BLaER1 (cell line): ENCODE results near the gene KRTAP23-1.

Experiments used
- H3K27ac ChIP-seq: shearing (Covaris generic); formaldehyde crosslinking; 2 replicates; pipeline ENCODE4 v1.8.1; 2022
- H3K27me3 ChIP-seq: shearing (Covaris generic); formaldehyde crosslinking; 2 replicates; pipeline ENCODE4 v1.8.1; 2022
- H3K36me3 ChIP-seq: shearing (Covaris generic); formaldehyde crosslinking; 2 replicates; pipeline ENCODE4 v1.8.1; 2022
- H3K4me1 ChIP-seq: shearing (Covaris generic); formaldehyde crosslinking; 2 replicates; pipeline ENCODE4 v1.8.1; 2022
- H3K4me2 ChIP-seq: shearing (Covaris generic); formaldehyde crosslinking; 2 replicates; pipeline ENCODE4 v1.8.1; 2022
- H3K4me3 ChIP-seq: shearing (Covaris generic); formaldehyde crosslinking; 2 replicates; pipeline ENCODE4 v1.8.1; 2022
- H3K9ac ChIP-seq: shearing (Covaris generic); formaldehyde crosslinking; 2 replicates; pipeline ENCODE4 v1.8.1; 2022
- H3K9me3 ChIP-seq: shearing (Covaris generic); formaldehyde crosslinking; 2 replicates; pipeline ENCODE4 v1.8.1; 2022
- H4K20me1 ChIP-seq: shearing (Covaris generic); formaldehyde crosslinking; 2 replicates; pipeline ENCODE4 v1.8.1; 2022
- Cebpa-rat ChIP-seq: shearing (Covaris generic); IDR thresholded peaks from 2 replicates; pipeline ENCODE4 v1.8.1; 2022

The KRTAP23-1 gene

GRCh38 chr21:30348506-30348905, at the start of gene KRTAP23-1:
TSS of gene KRTAP23-1 (minus strand) at chr21:30348606. CDS start at chr21:30348606, 0 bp downstream.
- Histone ChIP-seq H3K4me1 (no peaks in the 10 kb centered on the region), H4K20me1 (no peaks in the 10 kb centered on the region), H3K27me3 (no peaks in the 10 kb centered on the region), H3K4me2 (no peak within 1 kb of the TSS), H3K4me3 (no peak within 1 kb of the TSS), H3K9me3 (peaks cover 23% of the 10 kb centered on the region), H3K9ac (no peak within 1 kb of the TSS), H3K27ac (no peak within 1 kb of the TSS), H3K36me3 (no peaks in the 10 kb centered on the region)
- TF ChIP-seq Cebpa-rat = no peak

GRCh38 chr21:30395731-30396130, 47.3 kb upstream of the KRTAP23-1 start, which contains the start of gene KRTAP13-1:
TSS of gene KRTAP13-1 (plus strand) at chr21:30396031. CDS start at chr21:30396087, 56 bp downstream.
- Histone ChIP-seq H3K4me3 (no peak within 1 kb of the TSS), H3K9ac (no peak within 1 kb of the TSS), H3K9me3 (peaks cover under 1% of the 10 kb centered on the region; the same call in 1 of the 2 replicates), H3K27ac (no peak within 1 kb of the TSS), H3K4me2 (no peak within 1 kb of the TSS), H4K20me1 (no peaks in the 10 kb centered on the region), H3K4me1 (peaks cover 15% of the 10 kb centered on the region; the same call in 1 of the 2 replicates), H3K27me3 (no peaks in the 10 kb centered on the region), H3K36me3 (no peaks in the 10 kb centered on the region)
- TF ChIP-seq Cebpa-rat = no peak

GRCh38 chr21:30391492-30392025, 43.2 kb upstream of the KRTAP23-1 start:
- H3K9ac ChIP-seq = no peak overlapping the region
- no peak for TF ChIP-seq Cebpa-rat
- no peaks in the 10 kb centered on the region for H3K36me3 ChIP-seq
- H3K4me3 ChIP-seq = no peak overlapping the region
- no peaks in the 10 kb centered on the region for H4K20me1 ChIP-seq
- H3K4me2 ChIP-seq = peak overlapping the region; percentile 42
- no peaks in the 10 kb centered on the region for H3K27me3 ChIP-seq
- no peak overlapping the region for H3K27ac ChIP-seq
- peaks cover 16% of the 10 kb centered on the region; the same call in 1 of the 2 replicates for H3K4me1 ChIP-seq
- peaks cover 13% of the 10 kb centered on the region; the same call in 1 of the 2 replicates for H3K9me3 ChIP-seq

- no peaks in the 10 kb centered on the region for H4K20me1 ChIP-seq
- H3K9ac ChIP-seq = no peak overlapping the region
- H3K4me2 ChIP-seq = no peak overlapping the region
- no peak overlapping the region for H3K4me3 ChIP-seq
- no peak overlapping the region for H3K27ac ChIP-seq
- H3K36me3 ChIP-seq = no peaks in the 10 kb centered on the region
- no peaks in the 10 kb centered on the region for H3K4me1 ChIP-seq
- no peaks in the 10 kb centered on the region for H3K27me3 ChIP-seq
- no peaks in the 10 kb centered on the region for H3K9me3 ChIP-seq
- no peak for TF ChIP-seq Cebpa-rat
Measured at GRCh38 chr21:30382201-30382600, 33.8 kb upstream of the KRTAP23-1 start.

- no peak for TF ChIP-seq Cebpa-rat
- H3K36me3 ChIP-seq = no peaks in the 10 kb centered on the region
- no peak within 1 kb of the TSS for H3K4me2 ChIP-seq
- no peak within 1 kb of the TSS for H3K27ac ChIP-seq
- no peaks in the 10 kb centered on the region for H4K20me1 ChIP-seq
- no peaks in the 10 kb centered on the region for H3K9me3 ChIP-seq
- no peaks in the 10 kb centered on the region for H3K27me3 ChIP-seq
- H3K9ac ChIP-seq = no peak within 1 kb of the TSS
- no peaks in the 10 kb centered on the region for H3K4me1 ChIP-seq
- no peak within 1 kb of the TSS for H3K4me3 ChIP-seq
Measured at GRCh38 chr21:30372139-30372770, 23.8 kb upstream of the KRTAP23-1 start, which contains the start of gene KRTAP13-2. TSS of gene KRTAP13-2 (minus strand) at chr21:30372271. CDS start at chr21:30372213, 58 bp downstream.

- Histone ChIP-seq H3K9ac (no peak overlapping the region), H3K4me3 (no peak overlapping the region), H3K4me2 (no peak overlapping the region), H3K36me3 (no peaks in the 10 kb centered on the region), H3K9me3 (no peaks in the 10 kb centered on the region), H3K27ac (no peak overlapping the region), H3K4me1 (no peaks in the 10 kb centered on the region), H4K20me1 (no peaks in the 10 kb centered on the region), H3K27me3 (no peaks in the 10 kb centered on the region)
- TF ChIP-seq Cebpa-rat = no peak
Measured at GRCh38 chr21:30355906-30356305, 7.5 kb upstream of the KRTAP23-1 start.

GRCh38 chr21:30354308-30355005, 6.1 kb upstream of the KRTAP23-1 start:
- no peaks in the 10 kb centered on the region for H3K9me3 ChIP-seq
- H3K4me3 ChIP-seq = no peak overlapping the region
- TF ChIP-seq Cebpa-rat = no peak
- no peaks in the 10 kb centered on the region for H3K27me3 ChIP-seq
- H3K4me1 ChIP-seq = no peaks in the 10 kb centered on the region
- H3K36me3 ChIP-seq = no peaks in the 10 kb centered on the region
- H3K27ac ChIP-seq = no peak overlapping the region
- H3K4me2 ChIP-seq = no peak overlapping the region
- no peaks in the 10 kb centered on the region for H4K20me1 ChIP-seq
- no peak overlapping the region for H3K9ac ChIP-seq

- Histone ChIP-seq H4K20me1 (no peaks in the 10 kb centered on the region), H3K4me3 (no peak overlapping the region), H3K27me3 (no peaks in the 10 kb centered on the region), H3K4me1 (no peaks in the 10 kb centered on the region), H3K9ac (no peak overlapping the region), H3K36me3 (no peaks in the 10 kb centered on the region), H3K4me2 (no peak overlapping the region), H3K27ac (no peak overlapping the region), H3K9me3 (peaks cover 2% of the 10 kb centered on the region; the same call in 1 of the 2 replicates)
- TF ChIP-seq Cebpa-rat = no peak
Measured at GRCh38 chr21:30351534-30351933, 3.1 kb upstream of the KRTAP23-1 start.

- TF ChIP-seq Cebpa-rat = no peak
Measured at GRCh38 chr21:30349572-30349971, 1.2 kb upstream of the KRTAP23-1 start.

GRCh38 chr21:30345014-30345413, 3.4 kb downstream of the KRTAP23-1 start:
- no peaks in the 10 kb centered on the region for H3K36me3 ChIP-seq
- H3K27ac ChIP-seq = no peak overlapping the region
- H3K4me3 ChIP-seq = no peak overlapping the region
- H3K9ac ChIP-seq = no peak overlapping the region
- H3K9me3 ChIP-seq = peaks cover 23% of the 10 kb centered on the region
- no peak overlapping the region for H3K4me2 ChIP-seq
- no peaks in the 10 kb centered on the region for H4K20me1 ChIP-seq
- no peak for TF ChIP-seq Cebpa-rat
- H3K27me3 ChIP-seq = no peaks in the 10 kb centered on the region
- H3K4me1 ChIP-seq = no peaks in the 10 kb centered on the region

More at GRCh38 chr21:30349572-30349971, 1.2 kb upstream of the KRTAP23-1 start:
- Histone ChIP-seq H3K4me1 (no peaks in the 10 kb centered on the region), H3K27me3 (no peaks in the 10 kb centered on the region), H3K36me3 (no peaks in the 10 kb centered on the region), H3K4me3 (no peak overlapping the region), H3K4me2 (no peak overlapping the region), H3K27ac (no peak overlapping the region), H3K9me3 (peaks cover 20% of the 10 kb centered on the region), H4K20me1 (no peaks in the 10 kb centered on the region), H3K9ac (no peak overlapping the region)
